ENCODE measurements around the gene ACBD5.

ACBD5 gene

GRCh38 chr10:27145937-27146336 is 94.7 kb downstream of the ACBD5 start:
- no peak for DNase-seq

Data from NCI-H526 treated with DMSO at 0.1 percent for 48 hours (cell line).